Keratinocyte (primary cell): ENCODE measurements around the gene TCF23. TPM values are rescaled to one million over a fixed set of nuclear protein-coding genes. Genes with fewer than 3 reads are reported as not detected.
"Not testable (repeated sequence)": the region's sequence is repeated elsewhere in the genome, so short reads cannot be mapped to it uniquely, and the experiment has no call there.

Source experiments
- DNase-seq: peaks from one replicate; pipeline ENCODE4 v3.0.0-alpha.2; 2011; ENCODE audit warnings: low read depth, missing footprints, low spot score
- FAIRE-seq: peaks from 2 replicates; lab custom pipeline; 2011; peaks lifted over from hg19 to GRCh38; lab: Jason Lieb, UNC
- H2AFZ ChIP-seq: 2 replicates; pipeline ENCODE4 v1.6.0; 2012; ENCODE audit warnings: low read length, control low read depth, inconsistent platforms; ENCODE audit not compliant: control insufficient read depth
- H3K27ac ChIP-seq: 2 replicates; pipeline ENCODE4 v1.5.1; 2011; ENCODE audit warnings: low read length; ENCODE audit not compliant: control insufficient read depth, insufficient read depth
- H3K27me3 ChIP-seq: 3 replicates; pipeline ENCODE4 v1.6.0; 2011; ENCODE audit warnings: low read length; ENCODE audit not compliant: control insufficient read depth, insufficient read depth; ENCODE audit errors: extremely low read depth
- H3K36me3 ChIP-seq, 2 experiments: 2 replicates in 1 of 2; 3 replicates in 1 of 2; pipeline ENCODE4 v1.5.1; 2011; ENCODE audit warnings: low read length in 2 of 2, mild to moderate bottlenecking in 1 of 2; ENCODE audit not compliant: control insufficient read depth in 2 of 2, insufficient read depth in 2 of 2; ENCODE audit errors: extremely low read depth in 1 of 2
- H3K4me1 ChIP-seq: 3 replicates; pipeline ENCODE4 v1.5.1; 2011; ENCODE audit warnings: low read length; ENCODE audit not compliant: control insufficient read depth, insufficient read depth; ENCODE audit errors: extremely low read depth
- H3K4me2 ChIP-seq: 3 replicates; pipeline ENCODE4 v1.6.0; 2011; ENCODE audit warnings: low read depth, low read length; ENCODE audit not compliant: control insufficient read depth, insufficient read depth; ENCODE audit errors: extremely low read depth
- H3K4me3 ChIP-seq, 3 experiments: fragments of 200-600 bp in 1 of 3; sonication (generic) in 1 of 3; 2 replicates in 2 of 3; 3 replicates in 1 of 3; pipeline ENCODE4 v1.5.1; 2011 to 2016; ENCODE audit warnings: low read length in 3 of 3, mild to moderate bottlenecking in 3 of 3, control low read depth in 2 of 3, inconsistent platforms in 1 of 3, low read depth in 1 of 3, mixed read lengths in 1 of 3, mixed run types in 1 of 3, moderate library complexity in 1 of 3; ENCODE audit not compliant: control insufficient read depth in 2 of 3, insufficient read depth in 2 of 3; ENCODE audit errors: extremely low read depth in 1 of 3
- H3K79me2 ChIP-seq: 2 replicates; pipeline ENCODE4 v1.6.0; 2012; ENCODE audit warnings: low read length; ENCODE audit not compliant: control insufficient read depth, insufficient read depth
- H3K9ac ChIP-seq: 3 replicates; pipeline ENCODE4 v1.6.0; 2011; ENCODE audit warnings: low read length; ENCODE audit not compliant: control insufficient read depth, insufficient read depth; ENCODE audit errors: extremely low read depth
- H3K9me1 ChIP-seq: 3 replicates; pipeline ENCODE4 v1.6.0; 2011; ENCODE audit warnings: low read length; ENCODE audit not compliant: control insufficient read depth, insufficient read depth; ENCODE audit errors: extremely low read depth
- H3K9me3 ChIP-seq: 2 replicates; pipeline ENCODE4 v1.5.1; 2012; ENCODE audit warnings: low read depth, low read length; ENCODE audit not compliant: control insufficient read depth
- H4K20me1 ChIP-seq: 3 replicates; pipeline ENCODE4 v1.6.0; 2011; ENCODE audit warnings: low read length; ENCODE audit not compliant: control insufficient read depth, insufficient read depth; ENCODE audit errors: extremely low read depth
- CTCF ChIP-seq, 3 experiments: IDR thresholded peaks in 1 of 3; conservative IDR thresholded peaks in 1 of 3; optimal IDR thresholded peaks in 1 of 3; 2 replicates in 2 of 3; 3 replicates in 1 of 3; pipeline versions ENCODE3 to v1.5.1; 2011; ENCODE audit warnings: low read length in 3 of 3, mild to moderate bottlenecking in 3 of 3, moderate library complexity in 2 of 3, control low read depth in 1 of 3, inconsistent platforms in 1 of 3; ENCODE audit not compliant: insufficient read depth in 2 of 3; ENCODE audit errors: extremely low read depth in 1 of 3
- EZH2 ChIP-seq: IDR thresholded peaks from one replicate; pipeline ENCODE4 v1.6.1; 2012; ENCODE audit warnings: inconsistent platforms, mild to moderate bottlenecking, low read length, moderate library complexity
- dilution Hi-C: fragments of 300-500 bp; cut with MboI; formaldehyde crosslinking; loops from one replicate; pipeline ENCODE4 v1.7.0; 2020; ENCODE audit warnings: low sequenced_read_pairs; ENCODE audit not compliant: extremely low pct_ligation_motif_present
- polyA plus RNA-seq, 5 experiments: library from polyadenylated mRNA; depleted of rRNA in 3 of 5; stranded (reverse) in 3 of 5; stranded (forward) in 1 of 5; unstranded in 1 of 5; fragments of >200 nt; gene quantifications; 1 replicate in 1 of 5; 2 replicates in 3 of 5; 3 replicates in 1 of 5; pipeline versions ENCODE4 v1.2.1 to v1.2.3, GENCODE V29; 2011 to 2012; ENCODE audit warnings: missing spikeins in 2 of 5, low read depth in 1 of 5, low replicate concordance in 1 of 5

The TCF23 gene
- polyA plus RNA-seq, 1 donor (not counting 4 experiments of a cell fraction or from before 2014, with no cell fraction given): not detected

DNA sequence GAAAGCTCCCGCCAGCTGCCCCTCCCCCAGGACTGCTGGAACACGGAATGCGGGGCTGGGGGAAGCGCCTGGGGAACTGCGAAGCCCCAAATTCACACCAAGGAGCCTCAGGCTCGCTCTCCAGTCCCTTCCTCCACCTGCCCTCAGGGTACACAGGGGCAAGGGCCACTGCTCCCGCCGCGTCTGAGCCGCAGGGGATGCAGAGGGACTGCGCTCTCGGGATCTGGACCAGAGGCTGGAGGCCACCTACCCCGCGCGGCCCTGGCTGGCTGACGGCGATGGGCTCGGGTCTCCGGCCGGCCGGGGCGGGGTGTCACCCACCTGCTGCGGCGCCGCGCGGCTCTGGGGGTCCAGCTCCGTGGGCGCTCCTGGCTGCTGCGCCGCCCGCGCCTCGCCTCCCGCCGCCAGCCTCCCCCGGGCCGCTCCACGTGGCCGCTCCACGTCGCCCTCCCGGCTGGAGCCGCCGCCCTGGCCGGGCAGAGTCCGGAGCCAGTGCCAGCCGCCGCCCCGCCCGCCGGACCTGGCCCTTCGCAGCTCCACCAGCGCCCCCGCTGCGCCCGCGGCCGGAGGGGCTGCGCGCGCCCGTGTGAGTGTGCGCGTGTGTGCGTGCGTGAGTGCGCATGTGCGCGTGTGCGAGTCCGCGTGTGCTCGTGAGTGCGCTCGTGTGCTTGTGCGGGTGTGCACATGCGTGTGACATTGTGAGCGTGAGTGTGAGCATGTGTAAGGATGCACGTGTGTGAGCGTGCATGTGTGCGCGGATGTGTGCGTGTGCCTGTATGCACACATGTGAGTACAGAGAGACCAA lies 30.1 kb upstream of the TCF23 start, which contains the start of gene CGREF1:
TSS of gene CGREF1 (minus strand) at position 604 of the 805 bp plus-strand sequence. CDS start 14,762 bp downstream, outside the sequence.
- peak within 1 kb of the TSS; percentile 28 to 46 (median 44) for H3K4me3 ChIP-seq
- H3K9me3 ChIP-seq: no peaks in the 10 kb centered on the region
- H3K36me3 ChIP-seq: no peaks in the 10 kb centered on the region
- dilution Hi-C loops: no loop called here
- peak within 1 kb of the TSS; percentile 65 for H3K4me2 ChIP-seq
- H3K79me2 ChIP-seq: no peaks in the 10 kb centered on the region
- FAIRE-seq: no peak
- no peak for DNase-seq
- H3K4me1 ChIP-seq: peaks cover 3% of the 10 kb centered on the region
- TF ChIP-seq EZH2 (peak; percentile 38), CTCF (optimal IDR thresholded peaks at IDR 0.05 in 1 of 3, IDR thresholded peaks at IDR 0.05 in 1 of 3, conservative IDR thresholded peaks at IDR 0.05 in 1 of 3; ENCODE audit: extremely low read depth in 1 of 3, insufficient read depth in 2 of 3, low read length in 3 of 3) (no peak)
- H3K27ac ChIP-seq: no peak within 1 kb of the TSS
- H3K9ac ChIP-seq: no peak within 1 kb of the TSS
- H3K27me3 ChIP-seq: peaks cover 59% of the 10 kb centered on the region
- H2AFZ ChIP-seq: peak within 1 kb of the TSS; percentile 68
- no peaks in the 10 kb centered on the region for H3K9me1 ChIP-seq
- no peaks in the 10 kb centered on the region for H4K20me1 ChIP-seq

- not testable (repeated sequence) for H3K27ac ChIP-seq
Measured at GRCh38 chr2:27119330-27119670, 29.5 kb upstream of the TCF23 start.

More at GRCh38 chr2:27119330-27119670, 29.5 kb upstream of the TCF23 start:
- H4K20me1 ChIP-seq, H2AFZ ChIP-seq, H3K79me2 ChIP-seq, H3K4me1 ChIP-seq, dilution Hi-C loops, H3K36me3 ChIP-seq, H3K9me3 ChIP-seq, H3K9ac ChIP-seq, H3K9me1 ChIP-seq, DNase-seq, FAIRE-seq: not testable (repeated sequence)
- Histone ChIP-seq H3K27me3 (peaks cover 63% of the 10 kb centered on the region), H3K4me3 (peak overlapping the region in 1 of 3 experiments; percentile 26), H3K4me2 (peak overlapping the region; percentile 65)
